ENCODE data around the gene NSUN7. TPM values are rescaled to one million over a fixed set of nuclear protein-coding genes. Genes with fewer than 3 reads are reported as not detected.

Gene NSUN7
- total and polyA plus RNA-seq, 9 of the 15 experiments (the other 6 are each of a cell fraction or from before 2014, with no cell fraction given) = not detected

DNA sequence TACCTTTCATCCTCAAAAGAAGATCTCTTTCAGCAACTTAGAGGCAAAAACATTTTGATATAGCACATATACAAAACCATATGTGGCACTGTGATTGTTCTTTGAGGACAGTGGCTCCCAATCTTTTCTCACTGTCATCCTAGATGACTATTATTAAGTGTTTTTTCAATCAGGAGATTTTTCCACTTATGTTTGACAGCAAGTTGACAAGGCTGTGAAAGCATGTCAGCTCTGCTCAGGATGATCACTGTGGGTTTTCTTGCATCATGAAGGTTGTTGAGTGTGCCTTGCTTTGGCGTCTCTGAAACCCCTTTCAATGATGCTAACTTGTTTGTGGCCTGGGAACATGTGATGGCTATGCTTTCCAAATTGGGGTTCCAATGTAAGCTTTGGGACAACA lies 20.2 kb upstream of the NSUN7 start:
- Histone ChIP-seq H3K9me1 (ENCODE audit: control insufficient read depth, insufficient read depth, low read length) (no peaks in the 10 kb centered on the region), H3K27ac (ENCODE audit: extremely low read depth, low read depth, low read length) (no peak overlapping the region), H4K20me1 (replicated peaks; ENCODE audit: control insufficient read depth, insufficient read depth, low read length) (no peaks in the 10 kb centered on the region), H3K36me3 (ENCODE audit: control insufficient read depth, insufficient read depth, low read length) (no peaks in the 10 kb centered on the region), H3K4me1 (replicated peaks in 1 of 2; ENCODE audit: control insufficient read depth in 2 of 2, insufficient read depth in 2 of 2, low read length in 2 of 2) (no peaks in the 10 kb centered on the region), H3K9me3 (replicated peaks; ENCODE audit: control insufficient read depth, insufficient read depth, low read depth, low read length) (no peaks in the 10 kb centered on the region), H3K4me2 (ENCODE audit: insufficient read depth, low read length) (no peak overlapping the region), H3K27me3 (ENCODE audit: control insufficient read depth in 2 of 2, insufficient read depth in 2 of 2, low read length in 2 of 2) (peaks cover 0 to 4% of the 10 kb centered on the region in 2 experiments; a peak in 3 of 5 replicates), H2AFZ (ENCODE audit: low read depth, low read length) (no peak overlapping the region), H3K4me3 (no peak overlapping the region), H3K9ac (ENCODE audit: insufficient read depth in 1 of 2, low read depth in 2 of 2, low read length in 2 of 2) (no peak overlapping the region), H3K79me2 (ENCODE audit: control insufficient read depth, insufficient read depth, low read length) (no peaks in the 10 kb centered on the region)
- FAIRE-seq = no peak
- ChIA-PET CTCF (ENCODE audit: low intra/inter-chr PET ratio) (no interaction called here), POLR2A (interaction anchor here (0.6 kb wide), 1 partner anchor 493 kb away, joined by 3 read pairs; no protein-coding TSS in a partner anchor)
- intact Hi-C loops (cut with micrococcal nuclease) (no loop called here), in situ Hi-C loops (cut with MboI) (no loop called here)
- TF ChIP-seq TCF3 (CRISPR knock-in tag; IDR thresholded peaks at IDR 0.05) = no peak
- TF ChIP-seq HDAC3 (IDR thresholded peaks at IDR 0.05; ENCODE audit: borderline replicate concordance, partially characterized antibody) = no peak
- no peak for TF ChIP-seq THRAP3 (IDR thresholded peaks at IDR 0.05; ENCODE audit: borderline replicate concordance)
- TF ChIP-seq ETV6 (IDR thresholded peaks at IDR 0.05; ENCODE audit: borderline replicate concordance in 1 of 2, low read depth in 2 of 2, low read length in 1 of 2) = no peak
- no peak for TF ChIP-seq ETV6 (CRISPR knock-in tag; IDR thresholded peaks at IDR 0.05; ENCODE audit: borderline replicate concordance)
- TF ChIP-seq RFX1 (IDR thresholded peaks at IDR 0.05) = no peak
- 8% methylated on average over 1 of the region's 1 CpG for WGBS (ENCODE audit: insufficient coverage, low coverage, missing lambda C conversion rate)
- BruUV-seq (replicated peaks) = no TSS peak
- no peak for ATAC-seq
- no peak for DNase-seq (ENCODE audit: extremely low read depth in 1 of 4, low spot score in 3 of 4)

DNA sequence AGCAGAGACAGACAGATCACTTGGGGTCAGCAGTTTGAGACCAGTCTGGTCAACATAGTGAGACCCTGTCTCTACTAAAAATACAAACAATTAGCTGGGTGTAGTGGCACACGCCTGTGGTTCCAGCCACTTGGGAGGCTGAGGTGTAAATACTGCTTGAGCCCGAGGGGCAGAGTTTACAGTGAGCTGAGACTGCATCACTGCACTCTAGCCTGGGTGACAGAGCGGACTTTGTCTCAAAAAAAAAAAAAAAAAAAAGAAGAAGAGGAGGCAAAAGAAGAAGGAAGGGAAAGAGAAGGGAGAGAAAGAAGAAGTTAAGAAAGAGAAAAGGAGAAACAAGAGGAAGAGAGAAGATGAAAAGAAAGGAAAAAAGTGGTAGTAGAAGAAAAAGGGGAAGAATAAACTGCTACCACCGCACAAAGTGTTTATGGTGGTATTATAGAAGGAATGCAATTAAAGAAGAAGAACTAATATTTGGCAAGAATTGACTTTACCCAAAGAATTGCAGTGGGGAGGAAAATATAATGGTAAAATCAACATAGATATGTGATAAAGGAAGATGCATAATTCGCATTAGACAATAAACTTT lies 19.6 kb upstream of the NSUN7 start:
- CTCF ChIA-PET (ENCODE audit: low intra/inter-chr PET ratio) = no interaction called here

More for the DNA sequence above, 19.6 kb upstream of the NSUN7 start:
- Histone ChIP-seq H3K9me3 (replicated peaks; ENCODE audit: control insufficient read depth, insufficient read depth, low read depth, low read length) (no peaks in the 10 kb centered on the region), H3K4me3 (no peak overlapping the region), H3K9me1 (ENCODE audit: control insufficient read depth, insufficient read depth, low read length) (no peaks in the 10 kb centered on the region), H3K4me1 (replicated peaks in 1 of 2; ENCODE audit: control insufficient read depth in 2 of 2, insufficient read depth in 2 of 2, low read length in 2 of 2) (no peaks in the 10 kb centered on the region), H3K4me2 (ENCODE audit: insufficient read depth, low read length) (no peak overlapping the region), H3K36me3 (ENCODE audit: control insufficient read depth, insufficient read depth, low read length) (no peaks in the 10 kb centered on the region), H3K9ac (ENCODE audit: insufficient read depth in 1 of 2, low read depth in 2 of 2, low read length in 2 of 2) (no peak overlapping the region), H2AFZ (ENCODE audit: low read depth, low read length) (no peak overlapping the region), H3K27ac (ENCODE audit: extremely low read depth, low read depth, low read length) (no peak overlapping the region), H3K27me3 (ENCODE audit: control insufficient read depth in 2 of 2, insufficient read depth in 2 of 2, low read length in 2 of 2) (peaks cover 3 to 4% of the 10 kb centered on the region in 2 experiments; a peak in 4 of 5 replicates), H3K79me2 (ENCODE audit: control insufficient read depth, insufficient read depth, low read length) (no peaks in the 10 kb centered on the region), H4K20me1 (replicated peaks; ENCODE audit: control insufficient read depth, insufficient read depth, low read length) (no peaks in the 10 kb centered on the region)
- no TSS peak for BruUV-seq (replicated peaks)
- TF ChIP-seq NFE2 (IDR thresholded peaks at IDR 0.05; ENCODE audit: low read depth) (no peak), L3MBTL2 (IDR thresholded peaks at IDR 0.05) (no peak), DMBX1 (CRISPR knock-in tag; IDR thresholded peaks at IDR 0.05; ENCODE audit: borderline replicate concordance) (no peak), KDM5B (IDR thresholded peaks at IDR 0.05; ENCODE audit: insufficient replicate concordance, low read depth, low read length) (no peak), GABPA (tag; conservative IDR thresholded peaks at IDR 0.05; ENCODE audit: low read depth) (no peak), HDAC1 (IDR thresholded peaks at IDR 0.05) (no peak), CHD4 (IDR thresholded peaks at IDR 0.05; ENCODE audit: insufficient read depth, insufficient replicate concordance, low read depth, low read length, poor library complexity, severe bottlenecking) (no peak)
- TF ChIP-seq, protein P1, sequence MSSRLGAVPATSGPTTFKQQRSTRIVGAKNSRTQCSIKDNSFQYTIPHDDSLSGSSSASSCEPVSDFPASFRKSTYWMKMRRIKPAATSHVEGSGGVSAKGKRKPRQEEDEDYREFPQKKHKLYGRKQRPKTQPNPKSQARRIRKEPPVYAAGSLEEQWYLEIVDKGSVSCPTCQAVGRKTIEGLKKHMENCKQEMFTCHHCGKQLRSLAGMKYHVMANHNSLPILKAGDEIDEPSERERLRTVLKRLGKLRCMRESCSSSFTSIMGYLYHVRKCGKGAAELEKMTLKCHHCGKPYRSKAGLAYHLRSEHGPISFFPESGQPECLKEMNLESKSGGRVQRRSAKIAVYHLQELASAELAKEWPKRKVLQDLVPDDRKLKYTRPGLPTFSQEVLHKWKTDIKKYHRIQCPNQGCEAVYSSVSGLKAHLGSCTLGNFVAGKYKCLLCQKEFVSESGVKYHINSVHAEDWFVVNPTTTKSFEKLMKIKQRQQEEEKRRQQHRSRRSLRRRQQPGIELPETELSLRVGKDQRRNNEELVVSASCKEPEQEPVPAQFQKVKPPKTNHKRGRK (tag; IDR thresholded peaks at IDR 0.05) = peak; percentile 66; the same call in 1 of the 2 replicates
- intact Hi-C loops (cut with micrococcal nuclease) = no loop called here
- in situ Hi-C loops (cut with MboI) = loop anchor here (10.0 kb wide), 1 partner anchor 175 kb away; no protein-coding TSS in a partner anchor
- POLR2A ChIA-PET = no interaction called here
- FAIRE-seq (no peak), ATAC-seq (no peak), DNase-seq (ENCODE audit: extremely low read depth in 1 of 4, low spot score in 3 of 4) (no peak)
- 0% methylated on average over 4 of the region's 5 CpGs for WGBS (ENCODE audit: insufficient coverage, low coverage, missing lambda C conversion rate)

Measured in K562 (cell line).